Body of pancreas (tissue), 4 donors: ENCODE results near the gene MYO5C.

ENCODE experiments used
- CTCF ChIP-seq, 7 experiments: fragments of 450-650 bp in 4 of 7; fragments of 200-600 bp in 3 of 7; sonication (generic) in 3 of 7; IDR thresholded peaks; one replicate each; pipeline ENCODE4 v1.5.1; 2016 to 2019; ENCODE audit warnings: antibody characterized with exemption in 7 of 7
- POLR2A ChIP-seq, 3 donors: fragments of 450-650 bp; IDR thresholded peaks; one replicate each; pipeline ENCODE4 v1.6.1; 2016; ENCODE audit warnings: antibody characterized with exemption in 3 of 3, mild to moderate bottlenecking in 2 of 3

DNA sequence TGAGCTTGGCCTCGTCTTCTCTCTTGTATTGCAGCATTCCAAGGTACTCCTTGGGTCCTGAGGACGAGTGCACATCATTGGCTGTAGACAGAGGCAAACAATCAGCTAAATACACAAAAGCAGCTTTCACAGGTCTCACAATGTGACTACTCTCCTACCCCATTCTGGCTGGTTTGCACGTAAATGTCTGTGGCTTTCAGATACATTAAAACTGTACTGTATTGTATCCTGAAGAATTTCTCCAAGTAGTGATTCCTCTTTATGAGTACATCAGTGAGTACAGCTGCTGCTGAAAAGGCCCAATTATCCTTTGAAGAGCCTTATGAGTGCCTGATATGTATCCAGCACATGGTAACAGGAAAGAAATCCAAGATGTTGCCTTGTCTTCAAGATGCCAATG lies 82.4 kb downstream of the MYO5C start:
- TF ChIP-seq CTCF (IDR thresholded peaks at IDR 0.05) (no peak), POLR2A (IDR thresholded peaks at IDR 0.05) (no peak)
